GM06990 (cell line): Measurements from ENCODE around the gene SDK1.

ENCODE experiments used
- DNase-seq: peaks from one replicate; pipeline ENCODE4 v3.0.0-alpha.2; 2011; ENCODE audit not compliant: insufficient read length; ENCODE audit errors: extremely low read depth
- H3K27me3 ChIP-seq: replicated peaks from 2 replicates; pipeline ENCODE4 v1.6.0; 2011; ENCODE audit warnings: low read length; ENCODE audit not compliant: control insufficient read depth, insufficient read depth
- H3K36me3 ChIP-seq: 2 replicates; pipeline ENCODE4 v1.5.1; 2011; ENCODE audit warnings: low read length; ENCODE audit not compliant: control insufficient read depth, insufficient read depth
- H3K4me3 ChIP-seq: replicated peaks from 2 replicates; pipeline ENCODE4 v1.5.1; 2011; ENCODE audit warnings: low read depth, mild to moderate bottlenecking, control low read depth, low read length
- TF ChIP-seq, protein P1 (sequence below): IDR thresholded peaks from 2 replicates; pipeline ENCODE4 v1.5.1; 2011; ENCODE audit warnings: low read length, control low read depth, mild to moderate bottlenecking, inconsistent platforms; ENCODE audit not compliant: insufficient read depth, poor library complexity, severe bottlenecking

SDK1 gene

DNA sequence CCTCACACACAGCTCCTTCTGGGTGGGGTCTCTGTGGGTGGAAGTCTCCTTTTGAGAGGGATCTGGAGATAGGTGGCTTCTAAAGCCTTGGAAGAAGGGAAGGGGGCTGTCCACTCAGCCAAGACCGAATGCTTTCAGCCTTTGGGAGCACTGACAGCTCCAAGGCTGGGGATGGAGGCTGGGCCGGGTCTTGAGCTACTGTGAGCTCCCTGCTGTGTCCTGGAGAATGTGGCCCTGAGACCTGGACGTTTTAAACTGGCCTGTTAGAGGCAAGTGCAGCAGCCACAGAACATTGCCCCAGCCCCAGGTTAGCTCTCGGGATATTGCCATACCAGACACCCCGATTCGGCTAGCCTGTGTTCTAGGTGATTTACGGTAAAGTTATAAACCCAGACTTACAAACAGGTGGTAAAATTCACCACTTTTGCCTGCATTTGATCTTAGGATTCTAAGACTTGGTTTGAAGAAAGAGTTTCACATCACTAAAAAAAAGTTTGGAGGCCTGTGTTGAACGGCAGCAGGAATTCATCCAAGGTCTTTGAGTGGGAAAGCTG lies 832.5 kb downstream of the SDK1 start:
- no peak for DNase-seq
- H3K27me3 ChIP-seq, result no peaks in the 10 kb centered on the region
- no peaks in the 10 kb centered on the region for H3K36me3 ChIP-seq
- no peak overlapping the region for H3K4me3 ChIP-seq
- TF ChIP-seq, protein P1, sequence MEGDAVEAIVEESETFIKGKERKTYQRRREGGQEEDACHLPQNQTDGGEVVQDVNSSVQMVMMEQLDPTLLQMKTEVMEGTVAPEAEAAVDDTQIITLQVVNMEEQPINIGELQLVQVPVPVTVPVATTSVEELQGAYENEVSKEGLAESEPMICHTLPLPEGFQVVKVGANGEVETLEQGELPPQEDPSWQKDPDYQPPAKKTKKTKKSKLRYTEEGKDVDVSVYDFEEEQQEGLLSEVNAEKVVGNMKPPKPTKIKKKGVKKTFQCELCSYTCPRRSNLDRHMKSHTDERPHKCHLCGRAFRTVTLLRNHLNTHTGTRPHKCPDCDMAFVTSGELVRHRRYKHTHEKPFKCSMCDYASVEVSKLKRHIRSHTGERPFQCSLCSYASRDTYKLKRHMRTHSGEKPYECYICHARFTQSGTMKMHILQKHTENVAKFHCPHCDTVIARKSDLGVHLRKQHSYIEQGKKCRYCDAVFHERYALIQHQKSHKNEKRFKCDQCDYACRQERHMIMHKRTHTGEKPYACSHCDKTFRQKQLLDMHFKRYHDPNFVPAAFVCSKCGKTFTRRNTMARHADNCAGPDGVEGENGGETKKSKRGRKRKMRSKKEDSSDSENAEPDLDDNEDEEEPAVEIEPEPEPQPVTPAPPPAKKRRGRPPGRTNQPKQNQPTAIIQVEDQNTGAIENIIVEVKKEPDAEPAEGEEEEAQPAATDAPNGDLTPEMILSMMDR, result no peak

DNA sequence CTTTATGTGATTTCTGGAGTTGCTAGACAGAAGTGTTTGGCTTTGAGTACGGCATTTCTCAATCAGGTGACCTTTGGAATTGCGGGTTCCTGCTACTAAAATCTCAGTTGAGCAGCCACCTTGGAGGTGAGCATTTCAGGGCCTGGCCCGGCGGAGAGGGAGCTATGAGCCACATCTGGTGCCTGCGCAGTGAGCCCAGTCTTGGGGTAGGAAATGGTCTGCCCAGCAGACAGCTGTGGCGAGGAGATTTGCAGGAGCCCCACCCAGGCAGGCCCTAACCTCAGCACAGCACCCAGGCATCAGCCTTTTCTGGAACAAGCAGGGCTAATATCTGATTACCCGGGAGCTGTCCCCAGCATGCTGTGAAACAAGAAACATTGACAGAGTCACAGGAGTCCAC lies 833.2 kb downstream of the SDK1 start:
- Histone ChIP-seq H3K27me3 (no peaks in the 10 kb centered on the region), H3K36me3 (no peaks in the 10 kb centered on the region), H3K4me3 (no peak overlapping the region)
- TF ChIP-seq, protein P1, result no peak
- DNase-seq, result no peak

DNA sequence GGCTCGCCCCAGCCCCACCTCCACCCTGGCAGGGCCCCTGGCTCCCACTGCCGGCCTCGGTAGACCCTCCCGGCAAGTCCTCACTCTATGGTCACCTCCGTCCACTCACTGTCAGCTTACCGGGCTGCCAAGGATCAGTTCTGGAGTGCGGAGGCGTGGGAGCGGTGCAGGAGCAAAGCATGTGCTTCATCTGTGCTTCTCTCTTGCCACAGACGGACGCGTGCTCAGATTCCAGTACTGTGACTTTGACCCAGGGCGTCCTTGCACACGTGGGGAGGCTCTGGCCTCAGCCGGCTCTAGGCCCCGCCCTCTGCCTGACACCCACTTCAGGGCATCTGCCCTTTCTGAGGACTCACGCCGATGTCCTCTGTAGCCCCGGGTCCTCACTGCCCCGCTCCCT lies 833.6 kb downstream of the SDK1 start:
- no peaks in the 10 kb centered on the region for H3K27me3 ChIP-seq
- no peak for DNase-seq

DNA sequence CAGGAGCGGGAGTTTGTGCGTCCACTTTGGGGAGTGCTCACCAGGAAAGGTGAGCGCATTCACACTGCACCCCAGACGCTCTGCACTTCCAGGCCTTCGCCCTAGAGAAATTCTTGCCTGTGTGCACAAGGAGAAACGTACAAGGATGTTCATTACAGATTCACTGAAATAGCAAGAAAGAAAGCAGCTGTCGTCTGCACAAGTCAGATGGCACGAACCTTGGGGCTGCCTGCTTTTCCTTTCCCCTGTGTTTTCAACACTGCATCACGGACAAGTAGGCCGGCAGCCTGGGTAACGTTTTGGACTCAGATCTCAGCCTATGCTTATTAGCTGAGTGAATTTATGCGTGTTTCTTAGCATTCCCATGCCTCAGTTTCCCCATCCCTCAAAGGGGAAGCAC lies 834.2 kb downstream of the SDK1 start:
- TF ChIP-seq, protein P1, result no peak
- Histone ChIP-seq H3K36me3 (no peaks in the 10 kb centered on the region), H3K27me3 (no peaks in the 10 kb centered on the region), H3K4me3 (no peak overlapping the region)
- no peak for DNase-seq

More for the DNA sequence above, 833.6 kb downstream of the SDK1 start:
- Histone ChIP-seq H3K36me3 (no peaks in the 10 kb centered on the region), H3K4me3 (no peak overlapping the region)
- TF ChIP-seq, protein P1, result no peak

DNA sequence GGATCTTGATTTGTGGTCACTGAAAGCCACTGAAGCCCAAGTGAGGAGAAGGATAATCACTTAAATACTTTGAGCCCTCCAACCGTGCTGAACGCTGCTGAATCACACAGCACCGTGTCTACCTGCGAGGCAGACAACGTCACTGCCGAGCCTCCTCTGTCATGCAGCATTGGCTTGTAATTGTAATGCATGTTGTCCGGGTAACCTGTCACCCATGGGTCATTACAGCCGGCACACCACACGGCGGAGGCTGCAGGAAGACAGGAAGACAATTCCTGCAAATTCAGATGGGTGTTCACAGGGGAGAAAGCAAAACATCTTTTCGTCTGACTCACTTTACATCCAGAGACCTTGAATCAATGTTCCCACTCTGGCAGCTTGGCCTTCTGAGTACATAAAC lies 835.0 kb downstream of the SDK1 start:
- DNase-seq, result no peak
- Histone ChIP-seq H3K4me3 (no peak overlapping the region), H3K27me3 (no peaks in the 10 kb centered on the region), H3K36me3 (no peaks in the 10 kb centered on the region)
- TF ChIP-seq, protein P1, result no peak
